Tibial nerve (tissue), 4 donors: ENCODE data around the gene P4HA1.

Experiments used
- EP300 ChIP-seq, 2 donors: sonication (generic); formaldehyde crosslinking; IDR thresholded peaks; one replicate each; pipeline ENCODE4 v1.6.1; 2017; ENCODE audit warnings: antibody characterized with exemption in 2 of 2, mild to moderate bottlenecking in 1 of 2
- POLR2A ChIP-seq, 2 donors: fragments of 450-650 bp; IDR thresholded peaks; one replicate each; pipeline ENCODE4 v1.6.1; 2017; ENCODE audit warnings: antibody characterized with exemption in 2 of 2, mild to moderate bottlenecking in 2 of 2, moderate library complexity in 2 of 2
- TF ChIP-seq, protein P1 (sequence below), 5 experiments: fragments of 200-600 bp in 3 of 5; fragments of 450-650 bp in 2 of 5; sonication (generic) in 3 of 5; IDR thresholded peaks; one replicate each; pipeline ENCODE4 v1.5.1; 2016 to 2019; ENCODE audit warnings: antibody characterized with exemption in 5 of 5, mild to moderate bottlenecking in 3 of 5, moderate library complexity in 2 of 5

DNA sequence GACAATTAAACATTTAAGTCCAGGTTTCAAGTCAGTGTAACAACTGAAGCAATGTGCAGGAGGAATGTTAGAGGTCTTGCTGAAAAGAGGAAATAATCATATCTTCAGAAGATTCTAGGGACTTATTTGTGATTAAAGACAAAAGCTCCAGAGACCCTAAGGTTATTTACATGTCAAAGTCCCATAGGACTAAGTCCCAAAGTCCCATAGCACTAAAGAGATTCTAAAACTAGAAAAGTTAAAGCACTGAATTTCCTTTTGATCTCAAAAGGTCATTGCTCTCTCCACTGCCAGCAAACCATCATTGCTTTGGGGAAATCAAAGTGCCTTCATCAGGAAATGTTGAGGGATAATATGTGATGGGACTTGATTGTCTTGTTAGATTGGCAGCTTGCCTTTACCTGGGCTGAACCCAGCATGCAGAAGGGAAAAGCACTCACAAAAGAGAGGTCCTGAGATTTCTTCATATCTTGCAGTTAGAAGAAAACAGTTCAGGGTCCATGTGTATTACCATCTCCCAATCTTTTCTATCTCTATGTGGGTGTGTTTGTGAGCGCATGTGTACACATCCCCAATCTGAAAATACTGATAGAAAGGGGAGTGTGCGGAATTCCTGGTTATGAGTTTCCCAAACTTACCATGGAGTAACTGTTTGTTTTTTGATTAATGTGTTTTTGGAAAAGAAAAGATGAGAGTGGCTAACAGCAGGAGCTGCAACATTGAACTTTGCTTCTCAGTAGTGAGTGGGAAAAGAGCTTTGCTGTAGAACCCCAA is 35.4 kb upstream of the P4HA1 start:
- TF ChIP-seq POLR2A (IDR thresholded peaks at IDR 0.05): no peak
- TF ChIP-seq, protein P1, sequence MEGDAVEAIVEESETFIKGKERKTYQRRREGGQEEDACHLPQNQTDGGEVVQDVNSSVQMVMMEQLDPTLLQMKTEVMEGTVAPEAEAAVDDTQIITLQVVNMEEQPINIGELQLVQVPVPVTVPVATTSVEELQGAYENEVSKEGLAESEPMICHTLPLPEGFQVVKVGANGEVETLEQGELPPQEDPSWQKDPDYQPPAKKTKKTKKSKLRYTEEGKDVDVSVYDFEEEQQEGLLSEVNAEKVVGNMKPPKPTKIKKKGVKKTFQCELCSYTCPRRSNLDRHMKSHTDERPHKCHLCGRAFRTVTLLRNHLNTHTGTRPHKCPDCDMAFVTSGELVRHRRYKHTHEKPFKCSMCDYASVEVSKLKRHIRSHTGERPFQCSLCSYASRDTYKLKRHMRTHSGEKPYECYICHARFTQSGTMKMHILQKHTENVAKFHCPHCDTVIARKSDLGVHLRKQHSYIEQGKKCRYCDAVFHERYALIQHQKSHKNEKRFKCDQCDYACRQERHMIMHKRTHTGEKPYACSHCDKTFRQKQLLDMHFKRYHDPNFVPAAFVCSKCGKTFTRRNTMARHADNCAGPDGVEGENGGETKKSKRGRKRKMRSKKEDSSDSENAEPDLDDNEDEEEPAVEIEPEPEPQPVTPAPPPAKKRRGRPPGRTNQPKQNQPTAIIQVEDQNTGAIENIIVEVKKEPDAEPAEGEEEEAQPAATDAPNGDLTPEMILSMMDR (IDR thresholded peaks at IDR 0.05): no peak
- TF ChIP-seq EP300 (IDR thresholded peaks at IDR 0.05): no peak
